Measurements from ENCODE around the gene GABARAPL2.
"Not testable (repeated sequence)": the region's sequence is repeated elsewhere in the genome, so short reads cannot be mapped to it uniquely, and the experiment has no call there.

Gene GABARAPL2, protein sequence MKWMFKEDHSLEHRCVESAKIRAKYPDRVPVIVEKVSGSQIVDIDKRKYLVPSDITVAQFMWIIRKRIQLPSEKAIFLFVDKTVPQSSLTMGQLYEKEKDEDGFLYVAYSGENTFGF

DNA sequence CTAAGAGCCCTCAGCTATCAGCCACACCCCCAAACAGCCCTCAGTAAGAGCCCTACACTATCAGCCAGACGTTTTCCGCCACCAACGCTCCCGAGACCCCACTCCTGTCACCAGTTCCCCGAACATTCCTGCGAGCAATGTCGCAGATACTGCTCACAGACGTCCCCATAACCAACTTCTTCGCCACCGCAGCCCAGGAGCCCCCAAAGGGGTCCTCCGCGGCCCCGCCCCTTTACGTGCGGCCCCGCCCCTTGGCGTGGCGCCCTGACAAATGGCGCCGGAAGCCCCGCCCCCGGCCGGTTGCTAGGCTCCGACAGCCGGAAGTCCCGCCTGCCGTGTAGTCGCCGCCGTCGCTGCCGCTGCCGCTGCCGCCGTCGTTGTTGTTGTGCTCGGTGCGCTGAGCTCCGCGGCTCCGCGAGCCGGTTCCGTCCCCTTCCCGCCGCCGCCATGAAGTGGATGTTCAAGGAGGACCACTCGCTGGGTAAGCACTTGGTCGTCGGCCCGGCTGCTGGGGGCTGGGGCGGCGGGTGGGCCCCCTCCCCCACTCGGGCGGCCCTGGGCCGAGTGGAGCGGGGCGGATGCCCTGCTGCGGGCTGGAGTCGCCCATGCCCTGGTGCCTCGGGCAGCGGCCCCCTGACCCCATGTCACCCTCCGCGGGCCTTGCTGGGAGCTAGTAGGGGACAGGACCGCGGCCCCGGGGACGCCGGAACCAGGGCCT is at the start of gene GABARAPL2:
TSS of gene GABARAPL2 (plus strand) at position 340 of the 718 bp plus-strand sequence. CDS start at position 448, 108 bp downstream.
- DNase-seq = peak; percentile 14

- no peak for DNase-seq
These were observed 47.0 kb upstream of the GABARAPL2 start for GRCh38 chr16:75519175-75519574.

DNA sequence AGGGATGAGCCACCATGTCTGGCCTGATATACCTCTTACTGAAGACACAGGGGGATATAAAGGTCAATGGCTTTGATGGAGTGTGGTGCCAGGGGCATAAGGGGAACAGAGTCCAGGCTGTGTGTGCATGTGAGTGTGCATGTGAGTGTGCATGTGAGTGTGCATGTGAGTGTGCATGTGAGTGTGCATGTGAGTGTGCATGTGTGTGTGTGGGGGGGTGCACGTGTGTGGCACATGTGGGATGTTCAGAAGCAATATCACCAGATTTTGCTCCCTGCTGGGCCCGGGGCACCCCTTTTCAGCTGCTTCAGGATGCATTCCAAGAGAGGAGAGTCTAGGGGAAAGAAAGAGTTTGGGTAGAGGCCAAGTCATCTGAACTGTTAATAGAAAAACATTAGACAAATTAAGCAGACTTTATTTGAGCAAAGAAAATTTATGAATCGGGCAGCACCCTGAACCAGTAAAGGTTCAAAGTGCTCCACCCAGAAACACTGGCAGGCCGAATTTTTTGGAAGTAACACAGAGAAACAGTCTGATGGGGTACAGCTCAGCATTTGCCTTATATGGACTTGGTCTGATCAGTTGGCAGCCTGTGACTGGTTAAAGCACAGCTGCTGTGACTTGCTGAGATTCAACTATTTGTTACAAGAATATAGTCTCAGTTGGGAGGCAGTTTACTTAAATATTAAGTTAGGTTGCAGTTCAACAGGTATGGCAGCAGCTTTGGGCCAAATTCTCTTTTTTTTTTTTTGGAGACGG is 40.0 kb upstream of the GABARAPL2 start:
- DNase-seq = no peak

- no peak for DNase-seq
These were observed 38.3 kb upstream of the GABARAPL2 start for GRCh38 chr16:75527825-75528299.

DNA sequence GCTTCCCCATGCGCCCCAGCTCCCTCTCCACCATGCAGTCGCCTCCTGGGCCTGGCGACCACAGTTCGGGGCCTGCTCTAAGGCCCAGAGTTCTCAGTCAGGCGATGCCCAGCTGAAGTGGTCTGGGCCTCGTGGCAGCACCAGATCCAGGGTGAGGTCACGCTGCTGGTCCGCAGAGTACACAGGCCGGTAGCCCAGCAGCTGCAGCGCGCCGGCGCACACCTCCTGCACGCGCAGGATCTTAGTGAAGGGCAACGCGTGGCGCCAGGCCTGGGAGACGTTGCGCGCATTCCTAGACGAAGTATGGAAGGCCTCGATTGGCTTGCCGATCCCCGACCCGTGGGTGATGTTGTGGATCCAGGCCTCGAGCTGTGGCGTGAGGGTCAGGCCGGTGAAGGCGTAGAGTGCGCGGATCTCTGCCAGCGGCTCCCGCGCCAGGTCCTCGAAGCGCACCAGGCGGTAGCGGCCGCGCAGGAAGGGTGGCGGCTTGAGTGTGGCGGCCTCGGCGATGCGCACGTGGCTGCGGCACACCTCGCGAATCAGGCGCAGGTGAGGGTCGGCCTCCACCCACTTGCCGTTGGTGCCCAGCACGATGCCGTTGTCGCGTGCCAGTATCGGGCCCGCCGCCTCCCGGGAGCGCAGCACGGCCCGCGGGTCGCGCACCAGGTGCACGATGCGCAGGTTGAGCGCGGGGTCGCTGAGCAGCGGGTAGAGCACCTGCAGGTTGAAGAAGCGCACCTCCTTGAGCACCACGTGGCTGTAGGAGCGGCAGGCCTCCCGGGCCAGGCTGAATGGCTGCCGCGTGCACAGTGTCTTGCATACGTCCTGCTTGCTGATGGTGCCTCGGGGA is 36.9 kb upstream of the GABARAPL2 start:
- no peak for DNase-seq

DNA sequence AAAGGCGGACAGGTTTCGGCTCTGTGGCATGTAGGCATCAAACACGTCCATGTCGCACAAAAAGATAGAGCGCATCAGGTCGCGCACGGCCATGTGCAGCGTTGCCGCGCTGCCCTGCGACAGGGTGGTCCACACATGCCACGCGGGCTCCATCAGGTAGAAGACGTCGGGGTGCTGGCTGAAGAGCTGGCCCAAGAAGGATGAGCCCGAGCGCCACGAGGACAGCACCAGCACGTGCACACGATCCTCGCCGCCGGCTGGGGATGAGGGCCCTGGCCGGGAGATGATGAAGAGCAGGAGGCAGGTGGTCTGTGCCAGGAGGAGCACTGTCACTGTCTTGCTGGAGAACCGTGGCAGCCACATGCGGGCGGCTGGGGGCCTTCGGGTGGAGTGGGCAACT is 36.2 kb upstream of the GABARAPL2 start:
- DNase-seq = no peak

DNA sequence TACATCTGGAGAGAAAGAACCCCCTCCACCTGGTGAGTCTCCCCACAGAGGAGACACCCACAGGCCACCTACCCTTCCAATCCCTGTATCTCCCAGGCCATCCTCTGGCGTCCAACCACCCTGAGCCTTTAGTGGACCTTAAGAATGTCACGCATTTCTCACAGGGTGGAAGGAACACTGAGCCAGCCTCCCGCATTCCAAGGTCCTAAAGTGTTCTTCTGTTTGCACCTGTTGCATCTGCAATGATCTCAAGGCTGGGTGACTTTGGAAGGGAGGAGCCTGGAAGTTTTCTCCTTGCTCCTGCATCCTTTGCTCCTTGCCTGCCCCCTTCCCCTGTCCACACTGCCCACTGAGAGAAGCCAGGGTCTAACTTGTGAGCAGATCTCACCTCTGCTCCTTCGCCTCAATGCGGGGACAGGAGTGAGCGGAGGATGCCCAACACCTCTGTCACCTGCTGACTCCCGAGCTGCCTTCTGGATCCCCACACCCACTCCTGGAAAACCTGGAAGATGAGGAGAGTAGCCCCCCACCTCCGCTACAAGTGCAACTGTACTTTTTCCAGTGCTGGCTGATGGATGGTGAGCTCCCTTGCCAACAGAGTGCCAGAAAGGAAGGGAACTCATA is 33.9 kb upstream of the GABARAPL2 start:
- no peak for DNase-seq

DNA sequence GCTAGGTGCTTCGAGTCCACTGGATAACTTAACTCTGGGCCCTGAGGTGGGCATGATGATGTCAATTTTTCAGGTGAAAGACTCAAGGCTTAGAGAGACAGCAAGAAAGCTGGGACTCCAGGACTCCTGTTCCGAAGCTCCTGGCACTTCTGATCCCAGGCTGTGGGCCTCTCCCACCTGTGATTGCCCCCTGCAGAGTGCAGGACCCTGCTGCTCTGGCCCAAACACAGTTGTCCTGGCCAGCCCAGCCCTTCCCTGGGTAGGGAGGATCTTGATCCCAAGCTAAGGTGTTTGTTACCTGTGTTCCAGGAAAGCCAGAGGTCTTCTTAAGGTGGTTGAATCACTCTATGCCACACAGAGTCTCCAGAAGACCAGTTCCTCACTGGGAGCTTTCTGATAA is 33.4 kb upstream of the GABARAPL2 start:
- DNase-seq = no peak

DNA sequence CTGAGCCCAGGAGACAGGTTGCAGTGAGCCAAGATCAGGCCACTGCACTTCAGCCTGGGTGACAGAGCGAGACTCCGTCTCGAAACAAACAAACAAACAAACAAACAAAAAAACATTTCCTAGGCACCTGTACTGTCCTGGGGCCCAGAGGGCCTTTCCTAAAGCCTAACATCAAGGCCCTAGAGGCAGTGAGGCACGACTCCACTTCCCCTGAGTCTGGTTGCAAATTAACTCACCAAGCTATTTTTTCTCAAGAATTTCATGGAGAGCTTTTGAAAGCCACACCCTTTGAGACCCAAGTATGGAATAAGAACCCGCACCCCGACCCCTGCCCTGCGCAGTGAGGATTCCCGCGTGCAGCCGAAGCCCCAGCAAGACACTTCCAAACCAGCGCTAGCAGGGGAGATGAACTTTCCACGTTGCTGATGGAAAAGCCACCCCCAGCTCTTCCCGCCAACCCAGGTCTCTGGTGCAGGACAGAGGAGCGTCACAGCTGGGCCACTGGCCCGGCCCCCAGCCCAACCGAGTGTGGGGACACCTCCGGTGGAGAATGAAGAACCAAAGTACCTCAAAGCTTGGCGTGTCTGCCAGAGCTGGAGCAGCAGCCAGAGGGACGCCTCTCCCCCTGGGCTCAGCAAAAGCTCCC is 31.5 kb upstream of the GABARAPL2 start:
- no peak for DNase-seq

DNA sequence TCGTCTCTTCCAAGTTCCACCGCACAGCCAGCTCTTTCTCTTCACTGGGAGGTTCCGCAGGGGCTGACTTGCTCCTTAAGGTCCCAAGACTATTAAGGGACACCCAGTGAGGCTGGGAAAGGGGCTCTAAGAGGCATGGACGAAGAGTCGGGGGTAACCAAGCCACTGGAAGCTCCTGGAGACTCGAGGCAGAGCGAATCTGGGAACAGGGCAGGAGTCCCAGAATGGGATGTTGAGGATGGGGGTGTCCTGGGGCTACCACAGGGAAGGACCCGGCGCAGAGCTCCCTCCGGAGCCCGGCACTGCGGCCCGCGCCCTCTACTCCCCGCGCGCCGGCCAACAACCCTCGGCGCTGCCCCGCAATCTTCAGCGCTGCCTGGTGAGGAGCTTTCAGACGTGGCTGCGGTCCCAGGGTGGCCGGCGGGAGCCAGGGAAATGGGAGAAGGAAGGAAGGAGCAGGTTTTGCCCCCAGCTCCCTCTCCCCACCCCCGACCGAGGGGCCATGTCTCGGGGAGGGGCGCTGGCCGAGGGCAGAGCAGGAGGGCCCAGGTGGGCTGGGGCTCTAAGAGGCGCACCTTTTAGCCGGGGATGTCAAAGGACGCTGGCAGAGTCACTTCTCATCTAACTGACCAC is 30.9 kb upstream of the GABARAPL2 start:
- DNase-seq = no peak

DNA sequence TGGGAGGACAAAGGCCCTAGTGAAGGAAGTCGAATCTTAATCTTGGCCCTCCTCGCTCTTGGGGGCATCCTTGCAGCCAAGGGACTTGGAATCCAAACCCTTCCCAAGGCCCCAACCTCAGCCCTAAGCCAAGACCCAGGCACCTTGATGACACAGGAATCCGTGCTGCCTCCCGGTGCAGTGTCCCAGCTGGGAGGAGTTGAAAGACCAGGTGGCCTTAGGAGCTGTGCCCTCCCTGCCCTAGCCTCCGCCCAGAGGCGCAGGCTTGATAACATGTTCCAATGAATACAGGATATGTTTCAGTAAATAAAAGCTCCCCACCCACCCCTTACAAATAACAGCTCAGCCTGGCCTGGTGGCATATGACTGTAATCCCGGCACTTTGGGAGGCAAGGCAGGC is 30.3 kb upstream of the GABARAPL2 start, which contains the start of gene CHST5:
TSS of gene CHST5 (minus strand) at position 208 of the 400 bp plus-strand sequence. CDS start 5,724 bp downstream, outside the sequence.
- DNase-seq = no peak

- no peak for DNase-seq
These were observed 28.4 kb upstream of the GABARAPL2 start for GRCh38 chr16:75537776-75538175.

DNA sequence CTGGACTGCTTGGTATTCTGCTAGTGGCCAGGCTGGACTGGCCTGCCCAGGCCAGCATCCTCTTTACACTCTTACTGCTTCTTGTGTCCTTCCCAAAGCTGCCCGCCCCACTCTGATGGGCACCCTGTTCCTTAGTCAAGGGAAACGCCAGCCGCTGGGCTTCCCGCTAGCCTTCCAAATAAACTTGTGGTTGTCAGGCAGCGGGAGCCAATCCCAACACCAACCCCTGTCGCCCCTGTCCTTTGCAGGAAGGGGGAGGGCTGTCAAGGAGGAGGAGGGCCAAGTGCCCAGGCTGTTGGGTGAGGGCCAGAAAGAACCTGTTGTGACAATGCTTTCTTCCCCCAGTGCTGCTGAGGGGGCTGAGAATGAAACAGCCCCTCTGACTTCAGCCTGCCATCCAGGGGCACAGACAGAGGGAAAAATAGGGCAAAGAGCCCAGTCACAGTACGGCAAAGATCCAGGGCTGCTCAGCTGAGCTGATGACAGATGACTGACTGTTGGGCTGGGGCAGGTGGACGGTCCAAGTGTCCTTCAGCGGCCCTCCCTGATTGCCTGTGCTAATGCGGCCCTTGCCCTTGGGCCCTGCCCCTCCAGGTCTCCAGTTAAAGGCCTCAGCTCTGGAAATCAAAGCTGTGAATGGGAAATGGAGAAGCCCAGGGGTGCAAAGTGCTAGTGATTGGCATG is 27.2 kb upstream of the GABARAPL2 start:
- DNase-seq = not testable (repeated sequence)

DNA sequence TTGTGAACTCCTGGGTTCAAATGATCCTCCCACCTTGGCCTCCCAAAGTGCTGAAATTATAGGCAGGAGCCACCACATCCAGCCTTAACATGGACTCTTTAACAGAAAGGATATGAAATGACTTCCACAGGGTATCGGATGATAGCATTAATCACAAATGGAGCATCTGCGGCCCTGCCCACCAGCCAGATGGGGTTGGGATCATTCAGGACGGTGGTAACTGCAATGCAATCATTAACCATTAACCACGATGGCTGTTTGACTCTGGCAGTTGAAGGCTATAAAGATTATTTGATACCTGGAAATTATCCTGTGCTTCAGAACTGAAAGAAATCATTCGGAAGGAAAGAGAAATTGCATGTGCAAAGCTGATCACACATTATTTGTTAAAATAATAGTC is 24.9 kb upstream of the GABARAPL2 start:
- no peak for DNase-seq

GRCh38 chr16:75542462-75542861 is 23.7 kb upstream of the GABARAPL2 start:
- DNase-seq = not testable (repeated sequence)

GRCh38 chr16:75545879-75546278 is 20.3 kb upstream of the GABARAPL2 start:
- not testable (repeated sequence) for DNase-seq

DNA sequence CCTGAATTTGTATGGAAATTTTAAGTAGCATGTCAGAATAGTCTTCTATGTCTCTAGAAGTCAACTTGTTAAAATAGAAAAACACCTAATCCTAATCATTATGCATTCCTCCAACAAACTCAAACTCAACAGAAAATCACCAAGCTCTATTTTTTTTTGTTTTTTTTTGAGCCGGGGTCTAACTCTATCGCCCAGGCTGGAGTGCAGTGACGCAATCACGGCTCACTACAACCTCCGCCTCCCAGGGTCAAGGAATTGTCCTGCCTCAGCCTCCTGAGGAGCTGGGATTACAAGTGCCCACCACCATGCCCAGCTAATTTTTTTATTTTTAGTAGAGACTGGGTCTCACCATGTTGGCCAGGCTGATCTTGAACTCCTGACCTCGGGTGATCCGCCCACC is 19.9 kb upstream of the GABARAPL2 start:
- DNase-seq = no peak

- not testable (repeated sequence) for DNase-seq
These were observed 17.7 kb upstream of the GABARAPL2 start for GRCh38 chr16:75548456-75548855.

- no peak for DNase-seq
These were observed 15.9 kb upstream of the GABARAPL2 start for GRCh38 chr16:75550211-75550662.

GRCh38 chr16:75552951-75553350 is 13.2 kb upstream of the GABARAPL2 start:
- DNase-seq = no peak
